Vagina (tissue), 2 donors: ENCODE measurements around the gene ALK.

Experiments
- CTCF ChIP-seq, 3 experiments: fragments of 450-650 bp in 2 of 3; fragments of 200-600 bp in 1 of 3; sonication (generic) in 1 of 3; IDR thresholded peaks; one replicate each; pipeline ENCODE4 v1.5.1; 2017 to 2019; ENCODE audit warnings: antibody characterized with exemption in 3 of 3, mild to moderate bottlenecking in 2 of 3, moderate library complexity in 2 of 3
- POLR2A ChIP-seq, 2 donors: fragments of 450-650 bp; IDR thresholded peaks; one replicate each; pipeline ENCODE4 v1.6.1; 2017; ENCODE audit warnings: antibody characterized with exemption in 2 of 2, mild to moderate bottlenecking in 2 of 2, moderate library complexity in 2 of 2
- POLR2AphosphoS5 ChIP-seq, 2 donors: sonication (generic); formaldehyde crosslinking; IDR thresholded peaks; one replicate each; pipeline ENCODE4 v1.9.0; 2017; ENCODE audit warnings: antibody characterized with exemption in 2 of 2, mild to moderate bottlenecking in 2 of 2, low read depth in 1 of 2; ENCODE audit not compliant: insufficient read depth in 1 of 2

DNA sequence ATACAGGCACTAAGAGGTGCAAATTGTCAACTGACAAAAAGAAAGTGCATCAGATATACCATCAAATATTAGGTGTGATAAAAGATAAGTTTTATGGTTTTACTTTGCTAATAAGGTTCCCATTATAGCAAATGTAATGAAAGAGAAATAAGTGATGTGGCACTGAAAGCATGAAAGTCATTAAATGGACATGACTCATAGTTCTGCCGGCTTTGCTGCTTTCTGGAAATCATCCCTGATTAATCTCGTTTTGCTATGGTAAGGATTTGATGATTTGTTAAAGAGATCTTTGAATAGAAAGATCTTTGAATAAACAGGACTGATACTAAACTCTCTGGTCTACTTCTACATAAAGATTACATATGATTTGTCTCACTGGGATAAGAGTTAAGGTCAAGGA lies 733.5 kb downstream of the ALK start:
- no peak for TF ChIP-seq CTCF (IDR thresholded peaks at IDR 0.05)
- TF ChIP-seq POLR2A (IDR thresholded peaks at IDR 0.05) = no peak
- TF ChIP-seq POLR2AphosphoS5 (IDR thresholded peaks at IDR 0.05; ENCODE audit: insufficient read depth in 1 of 2, low read depth in 1 of 2) = no peak
